A673 (cell line): ENCODE measurements around the gene ZNF580. TPM values are rescaled to one million over a fixed set of nuclear protein-coding genes. Genes with fewer than 3 reads are reported as not detected.
A peak's percentile ranks its signal among the peaks of the same experiment; 100 is the strongest.

Experiments
- BruUV-seq: library from RNA; stranded (reverse); fragments of 400-500 nt; replicated peaks from 2 replicates; lab custom pipeline; 2021; lab: Mats Ljungman, UMichigan
- CTCF ChIA-PET: fragments of 300-600 bp; sonication (Branson Sonifier 250); formaldehyde crosslinking; loops from one replicate; lab custom pipeline; 2022; ENCODE audit warnings: antibody characterized with exemption; lab: Charles Lee
- POLR2A ChIA-PET: fragments of 300-600 bp; sonication (Branson Sonifier 250); formaldehyde crosslinking; loops from one replicate; lab custom pipeline; 2022; ENCODE audit warnings: antibody characterized with exemption; ENCODE audit not compliant: low non-redundant PET; lab: Charles Lee
- DNase-seq: peaks from one replicate; pipeline ENCODE4 v3.0.0-alpha.2; 2015; ENCODE audit warnings: low spot score
- H3K27ac ChIP-seq: fragments of 200-600 bp; sonication (generic); 2 replicates; pipeline ENCODE4 v1.5.1; 2016; ENCODE audit warnings: mixed run types, low read depth, mild to moderate bottlenecking, mixed read lengths, antibody characterized with exemption, low read length; ENCODE audit not compliant: poor library complexity, severe bottlenecking
- H3K27me3 ChIP-seq: fragments of 200-600 bp; sonication (generic); replicated peaks from 2 replicates; pipeline ENCODE4 v1.6.1; 2017; ENCODE audit warnings: mixed run types, low read depth, mild to moderate bottlenecking, mixed read lengths, antibody characterized with exemption, low read length; ENCODE audit not compliant: insufficient read depth, poor library complexity
- H3K36me3 ChIP-seq: fragments of 200-600 bp; sonication (generic); 2 replicates; pipeline ENCODE4 v1.6.1; 2016; ENCODE audit warnings: mixed run types, mild to moderate bottlenecking, mixed read lengths, antibody characterized with exemption, low read length; ENCODE audit not compliant: insufficient read depth, poor library complexity, severe bottlenecking
- H3K4me1 ChIP-seq: fragments of 200-600 bp; sonication (generic); 2 replicates; pipeline ENCODE4 v1.6.1; 2017; ENCODE audit warnings: mixed run types, mild to moderate bottlenecking, mixed read lengths, antibody characterized with exemption, low read length; ENCODE audit not compliant: insufficient read depth, poor library complexity, severe bottlenecking
- H3K4me3 ChIP-seq: fragments of 200-600 bp; sonication (generic); 2 replicates; pipeline ENCODE4 v1.5.1; 2016; ENCODE audit warnings: low read depth, mixed run types, mild to moderate bottlenecking, mixed read lengths, low read length; ENCODE audit not compliant: poor library complexity, severe bottlenecking
- H3K9me3 ChIP-seq: fragments of 200-600 bp; sonication (generic); 2 replicates; pipeline ENCODE4 v1.6.1; 2016; ENCODE audit warnings: mixed run types, low read depth, mild to moderate bottlenecking, mixed read lengths, antibody characterized with exemption, low read length; ENCODE audit not compliant: poor library complexity, severe bottlenecking
- EZH2 ChIP-seq: fragments of 200-600 bp; sonication (generic); IDR thresholded peaks from 2 replicates; pipeline ENCODE4 v1.6.1; 2017; ENCODE audit warnings: borderline replicate concordance, low read depth, mild to moderate bottlenecking, mixed read lengths, antibody characterized with exemption, low read length; ENCODE audit not compliant: poor library complexity, severe bottlenecking
- intact Hi-C: fragments of 100-400 bp; cut with micrococcal nuclease; formaldehyde crosslinking; loops from one replicate; pipeline ENCODE4 v1.10.0; 2022; ENCODE audit not compliant: unreplicated experiment
- total RNA-seq: library from RNA; stranded (reverse); gene quantifications from 2 replicates; pipeline ENCODE4 v1.2.3, GENCODE V29; 2021
- TF ChIP-seq, protein P1 (sequence below): fragments of 300-800, 200-600 bp; sonication (generic); conservative IDR thresholded peaks from 2 replicates; pipeline ENCODE4 v1.5.1; 2017; ENCODE audit warnings: low read depth, mild to moderate bottlenecking, antibody characterized with exemption, low read length, moderate library complexity, mixed read lengths

ZNF580 gene
- total RNA-seq, 1 experiment from 2014 or later: 49.1 TPM

DNA sequence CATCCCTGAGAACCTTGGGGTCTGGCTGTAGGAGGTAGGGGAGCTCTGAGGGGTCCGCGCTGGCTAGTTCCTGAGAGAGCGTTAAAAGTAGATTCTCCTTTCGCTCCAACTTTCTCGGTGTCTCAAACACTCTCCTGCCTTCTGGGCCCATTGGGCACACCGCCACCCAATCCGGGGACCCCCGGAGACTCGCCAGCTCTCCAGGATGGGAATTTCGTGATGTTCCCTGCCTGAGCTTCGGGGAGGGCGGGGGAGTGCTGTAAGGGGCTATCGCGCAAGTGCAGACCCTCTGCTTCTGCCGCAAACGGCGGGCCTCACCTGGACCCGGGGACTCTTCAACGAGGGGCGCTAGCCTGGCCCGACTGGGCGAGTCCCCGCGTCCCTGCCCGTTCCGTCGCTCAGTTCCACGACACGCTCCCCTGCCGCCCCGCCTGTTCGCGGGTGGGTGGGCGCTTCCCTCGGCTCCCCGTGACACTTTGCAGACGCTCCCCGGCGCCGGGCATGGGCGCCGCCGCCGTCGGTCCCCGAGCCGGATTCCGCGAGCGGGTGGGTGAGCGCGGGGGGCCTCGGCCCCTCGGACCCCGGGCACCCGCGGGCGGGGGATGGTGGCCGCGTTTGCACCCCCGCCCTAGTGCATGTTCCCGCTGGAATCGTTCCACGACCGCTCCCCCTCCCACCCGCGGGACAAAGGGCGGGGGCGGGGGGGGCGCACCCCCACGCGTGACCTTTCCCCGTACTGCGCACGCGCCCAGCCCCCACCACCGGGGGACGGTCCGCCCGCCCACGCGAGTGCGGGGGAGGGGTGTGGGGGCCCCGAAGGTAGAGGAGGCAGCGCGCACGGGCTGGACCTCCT, 7.2 kb downstream of the ZNF580 start, which contains the start of gene CCDC106:
CCDC106 (plus strand) TSS at position 481 of the 853 bp plus-strand sequence. CDS start 835 bp downstream, outside the sequence.
- TF ChIP-seq, protein P1, sequence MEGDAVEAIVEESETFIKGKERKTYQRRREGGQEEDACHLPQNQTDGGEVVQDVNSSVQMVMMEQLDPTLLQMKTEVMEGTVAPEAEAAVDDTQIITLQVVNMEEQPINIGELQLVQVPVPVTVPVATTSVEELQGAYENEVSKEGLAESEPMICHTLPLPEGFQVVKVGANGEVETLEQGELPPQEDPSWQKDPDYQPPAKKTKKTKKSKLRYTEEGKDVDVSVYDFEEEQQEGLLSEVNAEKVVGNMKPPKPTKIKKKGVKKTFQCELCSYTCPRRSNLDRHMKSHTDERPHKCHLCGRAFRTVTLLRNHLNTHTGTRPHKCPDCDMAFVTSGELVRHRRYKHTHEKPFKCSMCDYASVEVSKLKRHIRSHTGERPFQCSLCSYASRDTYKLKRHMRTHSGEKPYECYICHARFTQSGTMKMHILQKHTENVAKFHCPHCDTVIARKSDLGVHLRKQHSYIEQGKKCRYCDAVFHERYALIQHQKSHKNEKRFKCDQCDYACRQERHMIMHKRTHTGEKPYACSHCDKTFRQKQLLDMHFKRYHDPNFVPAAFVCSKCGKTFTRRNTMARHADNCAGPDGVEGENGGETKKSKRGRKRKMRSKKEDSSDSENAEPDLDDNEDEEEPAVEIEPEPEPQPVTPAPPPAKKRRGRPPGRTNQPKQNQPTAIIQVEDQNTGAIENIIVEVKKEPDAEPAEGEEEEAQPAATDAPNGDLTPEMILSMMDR: no peak
- no peak for TF ChIP-seq EZH2
- POLR2A ChIA-PET: interaction anchor here (0.6 kb wide), 1 partner anchor 171 kb away, joined by 3 read pairs; no protein-coding TSS in a partner anchor
- BruUV-seq: no TSS peak
- Histone ChIP-seq H3K4me3 (peak within 1 kb of the TSS; percentile 93), H3K27ac (peak within 1 kb of the TSS; percentile 98), H3K4me1 (peaks cover 28% of the 10 kb centered on the region), H3K9me3 (no peaks in the 10 kb centered on the region), H3K36me3 (peaks cover 27% of the 10 kb centered on the region), H3K27me3 (no peaks in the 10 kb centered on the region)
- DNase-seq: peak; percentile 92
- CTCF ChIA-PET: no interaction called here
- intact Hi-C loops: no loop called here

DNA sequence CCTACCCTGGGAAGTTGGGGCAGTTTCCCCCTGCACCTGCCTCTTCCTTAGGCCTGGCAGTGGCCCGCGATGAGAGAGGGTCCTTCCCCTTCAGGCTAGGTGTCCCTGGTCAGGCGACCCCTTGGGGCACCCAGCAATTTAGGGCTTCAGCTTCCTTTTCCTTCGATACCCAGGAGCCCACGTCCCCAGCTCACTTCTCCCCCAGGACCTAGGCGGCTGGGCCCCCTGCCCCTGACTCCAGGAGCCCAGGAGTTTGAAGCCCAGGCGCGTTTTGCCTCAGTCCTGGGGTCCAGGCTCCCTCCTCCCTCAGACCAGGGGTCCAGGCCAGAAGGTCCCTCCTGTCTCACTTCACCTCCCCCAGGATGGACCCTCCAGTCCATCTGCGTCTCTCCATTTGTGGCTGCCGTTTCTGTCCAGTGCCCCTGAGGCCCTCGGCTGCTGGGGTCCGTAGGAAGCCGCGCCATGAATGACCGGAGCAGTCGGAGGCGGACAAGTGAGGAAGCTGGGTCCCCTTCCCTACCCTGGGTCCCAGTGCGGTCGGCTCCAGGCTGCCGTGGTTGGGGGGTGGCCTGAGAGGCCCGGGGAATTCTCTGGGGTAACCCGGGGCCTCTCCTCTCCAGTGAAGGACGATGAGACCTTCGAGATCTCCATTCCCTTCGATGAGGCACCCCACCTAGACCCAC, 7.9 kb downstream of the ZNF580 start:
- intact Hi-C loops: no loop called here
- CTCF ChIA-PET: no interaction called here

More for the DNA sequence above, 7.9 kb downstream of the ZNF580 start:
- Histone ChIP-seq H3K4me3 (peak overlapping the region; percentile 93), H3K4me1 (peaks cover 24% of the 10 kb centered on the region), H3K27ac (peak overlapping the region; percentile 98), H3K36me3 (peaks cover 27% of the 10 kb centered on the region), H3K27me3 (no peaks in the 10 kb centered on the region), H3K9me3 (no peaks in the 10 kb centered on the region)
- DNase-seq: no peak
- no TSS peak for BruUV-seq
- POLR2A ChIA-PET: no interaction called here
- no peak for TF ChIP-seq EZH2
- TF ChIP-seq, protein P1: no peak
